Hepatocyte (in vitro differentiated cells): ENCODE data around the gene PIGP. TPM values are rescaled to one million over a fixed set of nuclear protein-coding genes. Genes with fewer than 3 reads are reported as not detected.
A peak's percentile ranks its signal among the peaks of the same experiment; 100 is the strongest.

ENCODE experiments used
- DNase-seq: peaks from one replicate; pipeline ENCODE4 v3.0.0-alpha.2; 2016; ENCODE audit warnings: low spot score
- H2AFZ ChIP-seq: fragments of 200-600 bp; sonication (generic); 2 replicates; pipeline ENCODE4 v1.6.0; 2016; ENCODE audit warnings: antibody characterized with exemption, mild to moderate bottlenecking
- H3K27ac ChIP-seq: fragments of 200-600 bp; sonication (generic); 2 replicates; pipeline ENCODE4 v1.5.1; 2016; ENCODE audit warnings: mild to moderate bottlenecking
- H3K27me3 ChIP-seq: fragments of 200-600 bp; sonication (generic); 2 replicates; pipeline ENCODE4 v1.6.1; 2016
- H3K36me3 ChIP-seq: fragments of 200-600 bp; sonication (generic); replicated peaks from 2 replicates; pipeline ENCODE4 v1.5.1; 2016; ENCODE audit warnings: low read depth; ENCODE audit not compliant: insufficient read depth
- H3K4me1 ChIP-seq: fragments of 200-600 bp; sonication (generic); 2 replicates; pipeline ENCODE4 v1.5.1; 2016; ENCODE audit warnings: mild to moderate bottlenecking, moderate library complexity; ENCODE audit not compliant: insufficient read depth
- H3K4me2 ChIP-seq: fragments of 200-600 bp; sonication (generic); 2 replicates; pipeline ENCODE4 v1.6.0; 2016
- H3K4me3 ChIP-seq: fragments of 200-600 bp; sonication (generic); 2 replicates; pipeline ENCODE4 v1.5.1; 2016; ENCODE audit warnings: mild to moderate bottlenecking
- H3K79me2 ChIP-seq: fragments of 200-600 bp; sonication (generic); 2 replicates; pipeline ENCODE4 v1.6.0; 2017; ENCODE audit warnings: mild to moderate bottlenecking
- H3K9me2 ChIP-seq: fragments of 200-600 bp; sonication (generic); replicated peaks from 2 replicates; pipeline ENCODE4 v1.6.0; 2017; ENCODE audit warnings: mild to moderate bottlenecking; ENCODE audit not compliant: insufficient read depth
- H3K9me3 ChIP-seq: fragments of 200-600 bp; sonication (generic); 2 replicates; pipeline ENCODE4 v1.5.1; 2016; ENCODE audit warnings: low read depth, mild to moderate bottlenecking
- H4K20me1 ChIP-seq: fragments of 200-600 bp; sonication (generic); 2 replicates; pipeline ENCODE4 v1.6.0; 2016; ENCODE audit warnings: mild to moderate bottlenecking; ENCODE audit not compliant: insufficient read depth, poor library complexity, severe bottlenecking
- EZH2 ChIP-seq: fragments of 200-600 bp; sonication (generic); IDR thresholded peaks from 2 replicates; pipeline ENCODE4 v1.6.1; 2016; ENCODE audit warnings: antibody characterized with exemption, mild to moderate bottlenecking, borderline replicate concordance
- EZH2phosphoT487 ChIP-seq: fragments of 200-600 bp; sonication (generic); IDR thresholded peaks from one replicate; pipeline ENCODE4 v1.6.1; 2018; ENCODE audit warnings: antibody characterized with exemption, mild to moderate bottlenecking, low read depth, moderate library complexity; ENCODE audit not compliant: unreplicated experiment, severe bottlenecking
- WGBS: methylation state at CpG from one replicate; pipeline ENCODE4 v1.1.6; 2016; ENCODE audit warnings: low lambda C conversion rate; ENCODE audit errors: missing lambda C conversion rate; 5-methylcytosine and 5-hydroxymethylcytosine counted together
- polyA plus RNA-seq: library from polyadenylated mRNA; unstranded; fragments of >200 nt; fragmentation: Nextera tagmentation; extraction: Ambion mirVana; gene quantifications from 2 replicates; pipeline ENCODE4 v1.2.1, GENCODE V29; 2016
- total RNA-seq: library from RNA; depleted of rRNA; stranded (reverse); fragments of >200 nt; gene quantifications from 2 replicates; pipeline ENCODE4 v1.2.3, GENCODE V29; 2014
- TF ChIP-seq, protein P1 (sequence below): fragments of 200-600 bp; sonication (generic); IDR thresholded peaks from 2 replicates; pipeline ENCODE4 v1.5.1; 2016; ENCODE audit warnings: antibody characterized with exemption, mild to moderate bottlenecking; ENCODE audit not compliant: poor library complexity

Gene PIGP
- total and polyA plus RNA-seq, 2 experiments from 2014 or later = 23.3 to 39.9 TPM

GRCh38 chr21:37063433-37063832, 9.4 kb downstream of the PIGP start:
- no peaks in the 10 kb centered on the region for H3K79me2 ChIP-seq
- DNase-seq = no peak
- H3K9me3 ChIP-seq = no peaks in the 10 kb centered on the region
- no peaks in the 10 kb centered on the region for H4K20me1 ChIP-seq
- WGBS = 59% methylated on average over 1 of the region's 1 CpG
- no peaks in the 10 kb centered on the region for H3K27me3 ChIP-seq
- no peaks in the 10 kb centered on the region for H3K36me3 ChIP-seq
- H3K4me1 ChIP-seq = peaks cover 22% of the 10 kb centered on the region
- H2AFZ ChIP-seq = no peak overlapping the region
- TF ChIP-seq, protein P1, sequence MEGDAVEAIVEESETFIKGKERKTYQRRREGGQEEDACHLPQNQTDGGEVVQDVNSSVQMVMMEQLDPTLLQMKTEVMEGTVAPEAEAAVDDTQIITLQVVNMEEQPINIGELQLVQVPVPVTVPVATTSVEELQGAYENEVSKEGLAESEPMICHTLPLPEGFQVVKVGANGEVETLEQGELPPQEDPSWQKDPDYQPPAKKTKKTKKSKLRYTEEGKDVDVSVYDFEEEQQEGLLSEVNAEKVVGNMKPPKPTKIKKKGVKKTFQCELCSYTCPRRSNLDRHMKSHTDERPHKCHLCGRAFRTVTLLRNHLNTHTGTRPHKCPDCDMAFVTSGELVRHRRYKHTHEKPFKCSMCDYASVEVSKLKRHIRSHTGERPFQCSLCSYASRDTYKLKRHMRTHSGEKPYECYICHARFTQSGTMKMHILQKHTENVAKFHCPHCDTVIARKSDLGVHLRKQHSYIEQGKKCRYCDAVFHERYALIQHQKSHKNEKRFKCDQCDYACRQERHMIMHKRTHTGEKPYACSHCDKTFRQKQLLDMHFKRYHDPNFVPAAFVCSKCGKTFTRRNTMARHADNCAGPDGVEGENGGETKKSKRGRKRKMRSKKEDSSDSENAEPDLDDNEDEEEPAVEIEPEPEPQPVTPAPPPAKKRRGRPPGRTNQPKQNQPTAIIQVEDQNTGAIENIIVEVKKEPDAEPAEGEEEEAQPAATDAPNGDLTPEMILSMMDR = no peak
- TF ChIP-seq EZH2phosphoT487 = no peak
- TF ChIP-seq EZH2 = no peak
- H3K9me2 ChIP-seq = no peaks in the 10 kb centered on the region
- H3K4me2 ChIP-seq = no peak overlapping the region
- no peak overlapping the region for H3K4me3 ChIP-seq
- no peak overlapping the region for H3K27ac ChIP-seq

GRCh38 chr21:37062593-37062935, 10.3 kb downstream of the PIGP start:
- H3K4me1 ChIP-seq = peaks cover 22% of the 10 kb centered on the region
- no peaks in the 10 kb centered on the region for H4K20me1 ChIP-seq
- no peak overlapping the region for H2AFZ ChIP-seq
- no peaks in the 10 kb centered on the region for H3K79me2 ChIP-seq
- TF ChIP-seq EZH2phosphoT487 (no peak), EZH2 (no peak)
- TF ChIP-seq, protein P1 = no peak
- no peak for DNase-seq
- 90% methylated on average over 6 of the region's 6 CpGs for WGBS
- H3K27ac ChIP-seq = no peak overlapping the region
- H3K36me3 ChIP-seq = no peaks in the 10 kb centered on the region
- H3K9me2 ChIP-seq = no peaks in the 10 kb centered on the region
- no peak overlapping the region for H3K4me2 ChIP-seq
- H3K4me3 ChIP-seq = no peak overlapping the region
- no peaks in the 10 kb centered on the region for H3K9me3 ChIP-seq
- no peaks in the 10 kb centered on the region for H3K27me3 ChIP-seq

DNA sequence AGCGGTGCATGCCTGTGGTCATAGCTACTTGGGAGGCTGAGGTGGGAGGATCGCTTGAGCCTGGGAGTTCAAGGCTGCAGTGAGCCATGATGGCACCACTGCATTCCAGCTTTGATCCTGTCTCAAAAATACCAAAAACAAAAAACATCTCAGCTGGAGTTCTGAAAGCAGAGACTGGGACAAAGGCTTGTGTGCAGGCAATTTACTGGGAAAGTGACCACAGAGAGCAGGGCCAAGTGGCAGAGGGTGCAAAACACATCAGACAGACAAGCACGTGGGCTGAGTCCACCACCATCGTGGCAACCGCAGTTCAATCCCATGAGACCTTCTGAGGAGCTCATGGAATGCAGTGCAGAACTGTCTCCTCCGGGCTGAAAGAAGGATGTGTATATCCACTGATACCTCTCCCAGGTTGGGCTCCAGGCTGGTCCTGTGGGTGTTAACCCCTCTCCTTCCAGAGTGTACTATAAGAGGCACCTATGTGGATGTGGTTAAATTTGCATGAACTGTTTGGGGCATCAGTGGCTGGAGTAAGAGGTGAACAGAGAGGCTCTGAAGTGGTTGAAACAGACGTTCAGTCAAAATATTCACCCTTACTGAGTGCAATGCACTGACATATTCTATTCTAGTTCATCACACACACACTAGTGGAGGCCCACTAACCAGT, 10.8 kb downstream of the PIGP start:
- TF ChIP-seq, protein P1 = no peak
- TF ChIP-seq EZH2phosphoT487 (no peak), EZH2 (no peak)
- WGBS = 82% methylated on average over 7 of the region's 7 CpGs
- Histone ChIP-seq H3K79me2 (no peaks in the 10 kb centered on the region), H3K4me3 (no peak overlapping the region), H3K36me3 (no peaks in the 10 kb centered on the region), H3K4me1 (peaks cover 22% of the 10 kb centered on the region), H4K20me1 (no peaks in the 10 kb centered on the region), H3K27ac (no peak overlapping the region), H3K9me2 (no peaks in the 10 kb centered on the region), H3K4me2 (no peak overlapping the region), H3K9me3 (no peaks in the 10 kb centered on the region), H3K27me3 (no peaks in the 10 kb centered on the region), H2AFZ (no peak overlapping the region)
- no peak for DNase-seq

DNA sequence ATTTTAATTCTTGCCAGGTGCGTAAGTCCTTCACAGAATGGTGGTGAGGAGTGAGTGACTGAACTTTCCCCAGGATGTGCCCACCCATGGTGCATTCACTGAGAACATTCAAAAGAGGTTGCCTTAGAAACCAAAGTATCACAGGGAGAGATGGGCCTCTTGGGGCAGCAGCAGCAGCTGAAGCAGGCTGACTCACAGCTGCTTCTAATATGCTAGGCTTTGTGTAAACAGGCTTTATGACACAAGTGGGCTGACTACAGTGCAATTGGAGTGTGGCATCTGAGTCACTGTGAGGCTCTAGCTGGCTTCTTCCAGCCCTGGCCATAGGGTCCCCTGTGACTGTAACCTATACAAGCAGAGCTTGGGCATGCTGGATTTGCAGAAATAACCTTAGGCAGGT, 12.6 kb downstream of the PIGP start:
- Histone ChIP-seq H3K9me3 (no peaks in the 10 kb centered on the region), H3K4me3 (no peak overlapping the region), H4K20me1 (no peaks in the 10 kb centered on the region), H3K4me1 (peaks cover 22% of the 10 kb centered on the region), H3K27ac (peak overlapping the region; percentile 84), H3K36me3 (no peaks in the 10 kb centered on the region), H3K4me2 (peak overlapping the region; percentile 54), H3K79me2 (no peaks in the 10 kb centered on the region), H2AFZ (no peak overlapping the region), H3K9me2 (no peaks in the 10 kb centered on the region), H3K27me3 (no peaks in the 10 kb centered on the region)
- WGBS = 32% methylated on average over 1 of the region's 1 CpG
- DNase-seq = peak; percentile 92
- TF ChIP-seq, protein P1 = peak; percentile 11
- TF ChIP-seq EZH2phosphoT487 = no peak
